GM21528 (cell line): ENCODE measurements around the gene C16orf87.
"Not testable (repeated sequence)": the region's sequence is repeated elsewhere in the genome, so short reads cannot be mapped to it uniquely, and the experiment has no call there.

Experiments used
- ATAC-seq: cut with Tn5 transposase; IDR thresholded peaks from one replicate; pipeline ENCODE4 v1.9.1; 2021; ENCODE audit warnings: mild to moderate bottlenecking, moderate library complexity; ENCODE audit not compliant: unreplicated experiment, low FRiP score

The C16orf87 gene, protein sequence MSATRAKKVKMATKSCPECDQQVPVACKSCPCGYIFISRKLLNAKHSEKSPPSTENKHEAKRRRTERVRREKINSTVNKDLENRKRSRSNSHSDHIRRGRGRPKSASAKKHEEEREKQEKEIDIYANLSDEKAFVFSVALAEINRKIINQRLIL

DNA sequence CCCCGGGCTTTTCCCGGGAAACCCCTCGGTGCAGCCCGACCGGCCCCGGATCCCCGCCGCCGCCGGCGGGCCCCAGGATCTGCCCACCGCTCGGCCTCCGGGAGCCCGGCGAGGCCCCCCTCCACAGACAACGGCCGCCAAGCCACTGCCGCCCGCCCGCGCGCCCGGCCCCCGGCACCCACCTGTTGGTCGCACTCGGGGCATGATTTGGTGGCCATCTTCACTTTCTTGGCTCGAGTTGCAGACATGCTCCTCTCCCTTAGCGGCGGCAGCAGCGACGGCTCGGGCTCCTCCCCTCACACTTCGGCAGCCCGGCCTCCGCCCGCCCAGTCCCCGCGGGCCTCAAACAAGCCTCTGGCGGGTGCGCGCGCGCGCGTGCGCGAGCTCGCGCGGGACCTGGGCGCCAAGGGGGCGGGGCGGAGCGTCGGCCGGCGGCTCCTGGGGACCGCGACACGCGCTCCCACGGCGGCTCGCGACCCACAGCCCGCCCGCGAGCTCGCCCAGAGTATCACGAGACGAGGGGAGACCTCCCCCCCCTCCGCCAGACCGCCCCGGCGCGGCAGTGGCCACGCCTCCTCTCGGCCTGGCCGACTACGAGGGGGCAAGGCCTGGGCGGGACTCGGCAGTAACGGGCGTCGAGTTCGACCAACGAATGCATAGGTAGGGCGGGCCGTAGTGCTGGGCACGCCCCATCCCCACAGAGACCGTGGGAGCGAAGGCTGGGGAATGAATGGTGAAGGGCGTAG is at the start of gene C16orf87:
TSS of gene C16orf87 (minus strand) at position 279 of the 746 bp plus-strand sequence. CDS start at position 248, 31 bp downstream.
- ATAC-seq: peak; percentile 94

DNA sequence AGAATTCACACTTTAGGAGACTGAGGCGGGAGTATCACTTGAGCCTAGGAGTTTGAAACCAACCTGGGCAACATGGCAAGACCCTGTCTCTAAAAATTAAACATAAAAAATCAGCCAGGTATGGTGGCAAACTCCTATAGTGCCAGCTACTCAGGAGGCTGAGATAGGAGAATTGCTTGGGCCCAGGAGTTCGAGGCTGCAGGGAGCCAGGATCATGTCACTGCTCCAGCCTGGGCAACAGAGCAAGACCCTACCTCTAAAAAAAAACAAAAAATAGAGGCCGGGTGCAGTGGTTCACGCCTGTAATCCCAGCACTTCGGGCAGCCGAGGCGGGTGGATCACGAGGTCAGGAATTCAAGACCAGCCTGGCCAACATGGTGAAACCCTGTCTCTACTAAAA is 44.3 kb upstream of the C16orf87 start:
- ATAC-seq: no peak

DNA sequence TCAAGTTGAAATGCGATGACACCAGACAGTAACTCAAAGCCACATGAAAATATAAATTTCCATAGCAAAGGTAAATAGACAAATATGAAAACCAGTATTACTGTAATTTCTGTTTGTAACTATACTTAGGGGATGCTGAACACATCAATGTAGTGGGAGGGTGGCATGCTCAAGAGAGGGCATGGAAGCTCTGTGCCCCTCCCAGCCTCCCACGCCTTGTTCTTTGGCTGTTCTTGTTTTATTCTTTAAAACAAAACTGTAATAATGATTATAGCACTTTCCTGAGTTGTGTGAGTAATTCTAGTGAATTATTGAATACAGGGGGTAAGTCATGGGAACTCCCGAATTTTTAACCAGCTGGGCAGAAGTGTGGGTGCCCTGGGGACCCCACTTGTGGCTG is 42.2 kb upstream of the C16orf87 start:
- no peak for ATAC-seq

DNA sequence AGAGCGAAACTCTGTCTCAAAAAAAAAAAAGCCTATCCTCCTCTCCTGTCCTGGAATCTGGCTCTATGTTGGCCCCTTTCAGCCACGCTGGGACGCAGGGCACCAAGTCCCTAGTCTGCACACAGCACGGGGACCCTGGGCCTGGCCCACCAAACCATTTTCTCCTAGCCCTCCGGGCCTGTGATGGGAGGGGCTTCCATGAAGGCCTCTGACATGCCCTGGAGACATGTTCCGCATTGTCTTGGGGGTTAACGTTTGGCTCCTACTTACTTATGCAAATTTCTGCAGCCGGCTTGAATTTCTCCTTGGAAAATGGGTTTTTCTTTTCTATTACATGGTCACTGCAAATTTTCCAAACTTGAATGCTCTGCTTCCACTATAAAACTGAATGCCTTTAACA is 40.6 kb upstream of the C16orf87 start:
- ATAC-seq: no peak

DNA sequence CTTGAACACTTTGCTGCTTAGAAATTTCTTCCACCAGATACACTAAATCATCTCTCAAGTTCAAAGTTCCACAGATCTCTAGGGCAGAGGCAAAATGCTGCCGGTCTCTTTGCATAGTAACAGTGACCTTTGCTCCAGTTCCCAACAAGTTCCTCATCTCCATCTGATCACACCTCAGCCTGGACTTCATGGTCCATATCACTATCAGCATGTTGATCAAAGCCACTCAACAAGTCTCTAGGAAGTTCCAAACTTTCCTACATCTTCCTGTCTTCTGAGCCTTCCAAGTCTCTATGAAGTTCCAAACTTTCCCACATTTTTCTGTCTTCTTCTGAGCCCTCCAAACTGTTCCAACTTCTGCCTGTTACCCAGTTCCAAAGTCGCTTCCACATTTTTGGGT is 37.9 kb upstream of the C16orf87 start:
- ATAC-seq: not testable (repeated sequence)

DNA sequence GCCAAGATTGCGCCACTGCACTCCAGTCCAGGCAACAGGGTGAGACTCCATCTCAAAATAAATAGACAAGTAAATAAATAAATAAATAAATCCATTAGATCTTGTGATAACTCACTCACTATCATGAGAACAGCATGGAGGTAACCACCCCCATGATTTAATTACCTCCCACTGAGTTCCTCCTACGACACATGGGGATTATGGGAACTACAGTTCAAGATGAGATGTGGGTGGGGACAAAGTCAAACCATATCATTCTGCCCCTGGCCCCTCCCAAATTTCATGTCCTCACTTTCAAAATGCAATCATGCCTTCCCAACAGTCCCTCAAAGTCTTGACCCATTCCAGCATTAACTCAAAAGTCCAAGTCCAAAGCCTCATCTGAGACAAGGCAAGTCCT is 36.5 kb upstream of the C16orf87 start:
- not testable (repeated sequence) for ATAC-seq

DNA sequence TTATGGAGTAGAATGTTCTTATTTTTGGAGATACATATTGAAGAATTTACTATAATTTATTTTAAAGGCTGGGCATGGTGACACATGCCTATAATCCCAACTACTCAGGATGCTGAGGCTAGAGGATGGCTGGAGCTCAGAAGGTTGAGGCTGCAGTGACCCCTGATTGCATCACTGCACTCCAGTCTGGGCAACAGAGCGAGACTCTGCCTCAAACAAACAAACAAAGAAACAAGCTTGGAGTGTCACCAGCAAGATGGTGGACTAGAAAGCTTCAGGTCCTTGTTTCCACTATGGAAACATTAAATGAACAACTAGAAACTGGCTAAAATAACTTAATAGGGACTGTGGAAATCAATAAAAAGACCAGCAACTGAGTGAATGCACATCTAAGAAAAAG is 35.3 kb upstream of the C16orf87 start:
- no peak for ATAC-seq

DNA sequence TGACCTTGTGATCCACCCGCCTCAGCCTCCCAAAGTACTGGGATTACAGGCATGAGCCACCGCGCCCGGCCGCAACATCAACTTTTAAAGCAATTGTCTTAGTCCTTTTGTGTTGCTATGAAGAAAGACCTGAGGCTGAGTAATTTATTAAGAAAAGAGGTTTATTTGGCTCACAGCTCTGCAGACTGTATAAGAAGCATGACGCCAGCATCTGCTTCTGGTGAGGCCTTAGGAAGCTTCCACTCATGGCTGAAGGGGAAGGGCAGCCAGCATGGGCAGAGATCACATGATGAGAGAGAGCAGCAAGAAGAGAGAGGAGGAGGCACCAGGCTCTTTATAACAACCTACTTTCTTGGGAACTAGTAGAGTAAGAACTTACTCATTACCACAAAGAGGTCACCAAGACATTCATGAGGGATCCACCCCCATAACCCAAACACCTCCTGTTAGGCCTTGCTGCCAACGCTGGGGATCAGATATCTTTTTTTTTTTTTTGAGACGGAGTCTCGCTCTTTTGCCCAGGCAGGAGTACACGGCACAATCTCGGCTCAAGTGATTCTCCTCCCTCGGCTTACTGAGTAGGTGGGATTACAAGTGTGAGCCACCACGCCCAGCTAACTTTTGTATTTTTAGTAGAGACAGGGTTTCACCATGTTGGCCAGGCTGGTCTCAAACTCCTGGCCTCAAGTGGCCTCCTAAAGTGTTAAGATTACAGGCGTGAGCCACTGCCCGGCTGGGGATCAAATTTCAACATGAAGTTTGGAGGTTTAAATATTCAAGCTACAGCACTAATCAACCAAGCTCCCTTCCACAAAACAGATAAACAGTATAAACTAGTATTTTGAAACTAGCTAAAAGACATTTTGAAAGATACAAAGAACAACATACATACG is 31.8 kb upstream of the C16orf87 start:
- ATAC-seq: no peak

DNA sequence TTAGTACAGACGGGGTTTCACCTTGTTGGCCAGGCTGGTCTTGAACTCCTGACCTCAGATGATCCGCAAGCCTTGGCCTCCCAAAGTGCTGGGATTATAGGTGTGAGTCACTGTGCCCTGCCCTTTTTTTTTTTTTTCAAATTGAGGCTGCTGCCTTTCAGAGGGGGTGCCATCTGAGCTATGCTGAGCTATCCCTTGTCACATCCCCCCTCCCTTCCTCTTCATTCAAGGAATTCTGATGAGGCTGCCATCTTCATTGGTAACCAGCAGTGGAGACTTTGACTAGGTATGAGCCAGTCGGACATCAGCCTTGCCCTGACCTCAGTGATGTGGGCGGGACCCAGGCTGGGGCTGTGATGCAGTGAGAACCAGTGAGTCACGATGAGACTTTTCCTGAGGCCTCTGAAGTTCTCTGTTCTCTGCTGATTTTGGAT is 28.8 kb upstream of the C16orf87 start:
- ATAC-seq: no peak

DNA sequence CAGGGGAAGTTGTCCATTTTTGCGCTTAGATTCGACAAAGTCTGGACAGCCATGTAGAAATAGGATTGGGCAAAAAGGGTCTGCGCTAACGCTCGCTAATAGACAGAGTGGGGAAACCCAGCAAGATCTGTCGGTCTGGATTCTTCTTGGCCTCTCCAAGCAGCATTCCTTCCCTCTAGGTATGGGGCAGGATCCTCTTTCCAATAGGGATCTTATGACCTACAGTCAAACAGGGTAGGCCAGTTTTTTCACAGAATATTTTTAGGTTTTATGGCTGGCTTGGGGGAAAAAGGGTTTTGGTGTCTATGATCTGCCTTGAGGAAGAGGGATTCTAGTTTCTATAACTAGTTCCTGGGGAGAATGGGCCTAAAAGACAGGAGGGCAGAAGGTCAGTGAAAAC is 27.2 kb upstream of the C16orf87 start:
- ATAC-seq: no peak

DNA sequence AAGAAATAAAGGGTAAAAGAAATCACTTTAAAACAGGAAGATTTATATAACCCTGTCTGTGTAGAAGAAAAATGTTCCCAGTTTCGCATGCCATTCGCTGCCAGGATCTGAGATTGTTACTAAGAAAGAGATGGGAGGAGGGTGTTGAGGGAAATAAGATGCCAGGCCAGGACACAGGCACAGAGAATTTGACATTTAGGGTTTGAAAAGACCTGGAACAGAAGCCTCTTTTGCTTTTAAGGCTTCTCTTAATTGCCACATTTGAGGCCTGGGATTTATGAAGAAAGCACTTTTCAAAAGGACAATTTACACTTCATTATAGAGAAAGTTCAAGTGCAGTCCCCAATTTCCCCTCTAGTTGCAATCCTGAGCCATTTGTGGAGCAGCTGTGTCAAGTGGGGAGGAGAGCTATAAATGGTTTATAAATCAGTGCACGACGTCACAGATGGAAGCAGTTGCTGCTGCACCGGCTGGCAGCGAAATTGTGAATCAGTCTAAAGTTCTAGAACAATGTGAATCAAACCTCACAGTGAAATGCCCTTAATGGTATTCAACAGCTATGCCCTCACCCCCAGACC is 26.5 kb upstream of the C16orf87 start:
- ATAC-seq: no peak

DNA sequence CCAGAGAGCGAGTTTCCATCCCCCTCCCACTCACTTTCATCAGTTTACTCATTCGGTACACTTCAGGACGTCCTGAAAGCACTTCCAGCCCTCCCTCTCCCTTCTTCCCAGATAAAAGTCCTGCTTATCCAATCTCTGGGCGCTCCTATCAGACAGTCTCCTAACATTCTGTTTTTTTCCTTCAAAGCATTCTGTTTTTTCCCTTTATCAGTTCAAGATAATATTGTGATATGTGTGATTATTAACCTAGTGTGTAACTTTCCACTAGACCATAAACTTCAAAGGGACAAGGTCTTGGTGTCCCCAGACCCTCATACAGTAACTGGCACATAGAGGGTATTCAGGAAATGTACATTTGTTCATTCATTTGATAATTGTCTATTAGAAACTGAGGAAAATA is 24.4 kb upstream of the C16orf87 start:
- no peak for ATAC-seq

DNA sequence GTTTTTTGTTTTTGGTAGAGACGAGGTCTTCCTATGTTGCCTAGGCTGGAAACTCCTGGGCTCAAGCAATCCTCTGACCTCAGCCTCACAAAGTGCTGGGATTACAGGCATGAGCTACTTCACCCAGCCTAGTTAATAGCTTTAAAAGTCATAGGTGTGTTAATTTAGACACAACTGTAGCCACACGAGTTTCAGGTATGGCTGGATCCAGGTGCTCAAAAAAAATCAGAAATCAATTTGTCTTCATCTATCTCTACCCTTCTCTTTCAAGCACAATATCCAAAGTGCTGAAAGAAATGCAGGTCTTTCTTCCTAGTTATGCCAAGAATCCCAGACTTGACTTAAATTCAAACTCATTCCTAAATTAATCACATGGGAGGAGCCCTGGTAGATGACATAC is 23.9 kb upstream of the C16orf87 start:
- no peak for ATAC-seq

DNA sequence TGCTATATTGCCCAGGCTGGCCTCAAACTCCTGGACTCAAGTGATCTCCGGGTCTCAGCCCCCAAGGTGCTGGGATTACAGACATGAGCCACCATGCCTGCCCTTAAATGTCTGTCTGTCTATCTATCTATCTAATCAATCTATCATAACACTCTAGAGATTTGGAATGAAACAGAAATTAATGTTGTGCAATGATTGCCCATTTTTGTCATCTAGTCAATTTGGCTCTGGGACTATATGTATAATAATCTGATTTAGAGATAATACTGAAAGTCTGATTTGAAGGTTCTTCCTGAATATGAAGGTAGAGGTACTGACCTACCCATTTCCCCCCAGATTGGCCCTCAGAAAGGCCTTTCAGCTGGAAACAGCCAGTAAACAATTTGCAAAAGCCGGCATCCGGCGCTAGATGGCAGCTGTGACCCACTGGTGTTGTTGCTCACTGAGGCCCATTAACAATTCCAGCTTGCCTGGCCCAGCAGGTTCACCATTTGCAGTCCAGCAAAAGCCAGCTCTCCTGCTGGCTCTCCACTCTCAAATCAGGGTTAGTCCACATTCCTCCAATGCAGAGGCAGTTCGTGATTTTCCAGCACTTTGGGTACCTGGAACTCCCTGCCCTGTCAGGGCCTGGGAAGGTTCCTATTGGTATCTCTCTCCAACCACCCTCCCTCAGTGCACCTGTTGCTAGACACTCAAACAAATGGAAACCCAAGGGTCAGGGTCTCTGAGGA is 22.9 kb upstream of the C16orf87 start:
- ATAC-seq: no peak

DNA sequence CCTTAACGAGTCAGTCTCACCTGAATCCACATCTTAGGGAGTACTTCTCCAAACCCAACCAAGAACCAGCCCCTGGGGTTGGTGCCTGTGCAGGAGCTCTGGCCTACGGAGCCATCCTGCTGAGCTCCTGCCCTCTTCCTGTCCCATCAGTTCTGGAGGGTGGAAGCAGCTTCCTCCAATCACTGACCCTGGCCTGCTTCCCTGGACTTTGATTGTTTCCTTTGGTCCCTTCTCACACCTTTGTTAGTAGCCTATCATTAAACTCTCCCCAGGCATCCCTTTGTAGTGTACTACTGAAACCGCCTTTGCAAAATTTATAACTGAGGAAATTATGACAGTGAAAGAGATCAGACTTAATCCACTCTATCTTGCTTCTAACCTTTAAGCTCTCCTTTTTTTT is 21.1 kb upstream of the C16orf87 start:
- no peak for ATAC-seq

DNA sequence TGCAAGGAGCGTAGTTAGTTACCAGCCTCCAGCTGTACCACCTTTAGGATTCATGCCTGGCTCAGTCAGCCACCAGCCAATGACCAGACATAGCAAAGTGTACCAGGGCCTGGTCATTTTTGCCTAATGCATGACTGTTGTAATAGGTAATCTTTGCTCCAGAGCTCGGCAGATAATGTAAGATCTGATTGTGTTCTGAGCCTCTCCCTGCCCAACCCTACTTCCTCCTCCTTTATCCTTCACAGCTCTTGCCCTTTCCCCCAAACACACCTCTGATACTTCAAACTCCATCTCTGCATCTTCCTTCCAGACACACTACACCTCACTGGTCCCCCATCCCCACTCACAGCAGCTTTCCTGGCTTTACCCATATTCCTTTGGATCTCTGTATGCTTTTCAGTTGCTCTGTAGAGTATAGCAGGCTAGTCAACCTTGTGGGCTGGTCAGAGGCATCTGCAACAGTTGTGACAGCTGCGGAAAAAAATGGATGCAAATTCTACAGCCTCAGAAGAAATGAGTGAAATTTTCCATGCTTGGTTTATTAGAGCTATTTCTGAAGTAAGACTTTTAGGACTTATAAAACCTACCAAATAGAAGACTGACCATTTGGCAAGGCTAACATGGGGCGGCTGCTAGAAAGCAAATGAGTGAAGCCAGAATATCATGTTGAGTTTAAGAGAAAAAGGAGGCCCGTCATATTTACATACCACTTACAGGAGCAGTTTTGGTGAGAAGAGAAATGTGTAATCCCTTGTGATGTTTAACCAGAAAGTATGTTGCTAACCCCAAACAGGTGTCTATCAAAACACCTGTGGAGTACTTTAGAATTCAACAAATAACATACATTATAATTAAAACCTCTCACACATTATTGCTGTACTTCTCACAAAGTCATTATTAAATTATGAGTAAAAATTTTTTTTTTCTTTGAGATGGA is 19.9 kb upstream of the C16orf87 start:
- no peak for ATAC-seq

DNA sequence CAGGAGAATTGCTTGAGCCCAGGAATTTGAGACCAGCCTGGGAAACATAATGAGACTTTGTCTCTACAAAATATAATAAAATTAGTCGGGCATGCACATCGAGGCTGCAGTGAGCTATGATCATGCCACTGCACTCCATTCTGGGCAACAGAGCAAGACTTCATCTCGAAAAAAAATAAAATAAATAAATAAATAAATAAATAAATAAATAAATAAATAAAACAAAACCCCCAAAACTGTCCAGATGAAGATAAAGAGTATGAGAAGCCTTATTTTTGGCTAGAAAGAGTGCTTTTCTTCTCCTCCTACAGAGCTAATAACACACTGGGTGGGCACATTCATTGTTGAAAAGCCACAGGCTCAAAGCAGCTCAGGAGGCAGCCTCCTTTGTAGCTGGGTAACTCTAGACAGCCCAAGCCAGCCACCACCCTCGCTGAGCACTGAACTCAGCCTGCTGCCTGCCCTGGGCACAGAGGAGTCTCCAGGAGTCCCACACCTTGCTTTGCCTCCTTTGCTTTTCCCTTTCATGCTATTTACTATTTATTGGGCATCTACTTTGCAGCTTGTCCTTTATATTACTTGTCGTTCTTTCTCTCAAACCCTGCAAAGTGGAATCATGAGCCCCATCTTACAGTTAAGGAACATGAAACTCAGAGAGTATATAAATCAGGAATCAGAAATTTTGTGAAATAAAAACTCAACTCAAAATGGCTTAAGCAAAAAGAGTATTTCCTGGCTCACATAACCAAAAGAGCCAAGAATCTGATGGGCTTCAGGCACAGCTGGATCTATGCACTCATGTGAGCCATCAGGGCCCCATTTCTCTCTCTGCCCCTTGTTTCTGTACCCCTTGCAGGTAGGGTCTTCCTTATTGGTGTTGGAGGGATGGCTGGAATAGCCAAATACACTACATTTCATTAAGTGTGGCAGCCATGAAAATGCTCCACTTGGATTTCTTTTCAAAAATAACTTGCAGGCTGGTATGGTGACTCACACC is 18.1 kb upstream of the C16orf87 start:
- ATAC-seq: no peak

DNA sequence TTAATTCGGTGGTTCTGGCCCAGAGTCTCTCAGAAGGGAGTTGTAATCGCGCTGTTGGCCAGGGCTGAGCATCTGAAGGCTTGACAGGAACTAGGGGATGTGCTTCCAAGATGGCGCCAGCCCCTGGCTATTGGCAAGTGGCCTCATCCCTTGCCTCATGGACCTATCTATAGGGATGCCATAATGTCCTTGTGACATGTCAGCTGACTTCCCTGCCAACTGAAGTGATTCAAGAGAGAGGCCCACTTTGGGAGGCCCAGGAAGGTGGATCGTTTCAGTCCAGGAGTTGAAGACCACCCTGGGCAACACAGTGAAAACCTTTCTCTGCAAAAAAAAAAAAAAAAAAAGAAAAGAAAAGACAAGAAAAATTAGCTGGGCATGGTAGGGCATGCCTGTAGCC is 15.0 kb upstream of the C16orf87 start:
- no peak for ATAC-seq
